Stomach (tissue), 9 donors: Measurements from ENCODE around the gene CCNE1. TPM values are rescaled to one million over a fixed set of nuclear protein-coding genes. Genes with fewer than 3 reads are reported as not detected.

Experiments used
- DNase-seq, 2 donors: peaks; one replicate each; pipeline versions ENCODE4 v3.0.0 to v3.0.0-alpha.2; 2013 to 2019
- H3K27ac ChIP-seq, 5 donors: fragments of 200-600 bp in 4 of 5; sonication (generic) in 4 of 5; one replicate each; pipeline ENCODE4 v1.5.1; 2013 to 2019; ENCODE audit warnings: mild to moderate bottlenecking in 1 of 5, moderate library complexity in 1 of 5
- H3K27me3 ChIP-seq, 3 donors: fragments of 200-600 bp; sonication (generic); one replicate each; pipeline ENCODE4 v1.5.1; 2017 to 2019; ENCODE audit warnings: mixed run types in 1 of 3
- H3K36me3 ChIP-seq, 4 donors: fragments of 200-600 bp; sonication (generic); 1 replicate in 3 of 4; 2 replicates in 1 of 4; pipeline ENCODE4 v1.5.1; 2016 to 2019
- H3K4me1 ChIP-seq, 4 donors: fragments of 200-600 bp; sonication (generic); one replicate each; pipeline ENCODE4 v1.5.1; 2016 to 2019
- H3K4me3 ChIP-seq, 4 donors: fragments of 200-600 bp; sonication (generic) in 3 of 4; one replicate each; pipeline ENCODE4 v1.5.1; 2016 to 2019; ENCODE audit warnings: mild to moderate bottlenecking in 1 of 4
- H3K9me3 ChIP-seq, 4 donors: fragments of 200-600 bp; sonication (generic); one replicate each; pipeline ENCODE4 v1.5.1; 2016 to 2019
- EP300 ChIP-seq: sonication (generic); formaldehyde crosslinking; IDR thresholded peaks from one replicate; pipeline ENCODE4 v1.6.1; 2017; ENCODE audit warnings: antibody characterized with exemption
- POLR2A ChIP-seq, 4 donors: fragments of 450-650 bp; IDR thresholded peaks; one replicate each; pipeline ENCODE4 v1.6.1; 2016; ENCODE audit warnings: antibody characterized with exemption in 4 of 4, control low read depth in 2 of 4, mild to moderate bottlenecking in 1 of 4, moderate library complexity in 1 of 4
- POLR2AphosphoS5 ChIP-seq, 3 donors: sonication (generic); formaldehyde crosslinking; IDR thresholded peaks; one replicate each; pipeline ENCODE4 v1.6.1; 2016; ENCODE audit warnings: antibody characterized with exemption in 3 of 3
- WGBS, 5 donors: extraction: QIAGEN DNeasy Blood & Tissue Kit in 3 of 5; methylation state at CpG; one replicate each; pipeline versions ENCODE4 v1.1.5 to v1.1.7; 2013 to 2018; 5-methylcytosine and 5-hydroxymethylcytosine counted together
- intact Hi-C: fragments of 100-400 bp; cut with DNase I; formaldehyde crosslinking; loops from one replicate; pipeline ENCODE4 v1.15.1; 2023; ENCODE audit warnings: low total_unique reads
- polyA plus RNA-seq, 3 donors: library from polyadenylated mRNA; stranded (reverse); fragments of 200-250 nt; gene quantifications; one replicate each; pipeline ENCODE4 v1.2.3, GENCODE V29; 2013
- total RNA-seq, 5 donors: library from RNA; depleted of rRNA; stranded (reverse); fragments of >200 nt; gene quantifications; one replicate each; pipeline versions ENCODE4 v1.1.0 to v1.2.3, GENCODE V29; 2014 to 2016
- TF ChIP-seq, protein P1 (sequence below), 7 experiments: fragments of 450-650 bp in 4 of 7; fragments of 200-600 bp in 3 of 7; sonication (generic) in 3 of 7; IDR thresholded peaks; one replicate each; pipeline ENCODE4 v1.5.1; 2016 to 2019; ENCODE audit warnings: antibody characterized with exemption in 7 of 7, control low read depth in 2 of 7, mild to moderate bottlenecking in 1 of 7
- donor health status: healthy with polysubstance abuse.
- donor health status: Bipolar disorder and iron deficiency.
- donor health status: healthy.

CCNE1 gene
- total and polyA plus RNA-seq, 8 donors: 1.7 to 3.7 (median 3.1) TPM; not detected in 3

- 47 to 61% (median 58%) methylated on average over 6 of the region's 6 CpGs for WGBS, 5 donors
- no peak overlapping the region for H3K27ac ChIP-seq
- H3K27me3 ChIP-seq: peaks cover 0 to 29% (median 4%) of the 10 kb centered on the region in 3 donors
- H3K4me3 ChIP-seq: no peak overlapping the region
- H3K4me1 ChIP-seq: no peaks in the 10 kb centered on the region
- no peaks in the 10 kb centered on the region for H3K9me3 ChIP-seq
- TF ChIP-seq EP300 (no peak), POLR2A (IDR thresholded peaks at IDR 0.05) (no peak), POLR2AphosphoS5 (IDR thresholded peaks at IDR 0.05) (no peak)
- TF ChIP-seq, protein P1, sequence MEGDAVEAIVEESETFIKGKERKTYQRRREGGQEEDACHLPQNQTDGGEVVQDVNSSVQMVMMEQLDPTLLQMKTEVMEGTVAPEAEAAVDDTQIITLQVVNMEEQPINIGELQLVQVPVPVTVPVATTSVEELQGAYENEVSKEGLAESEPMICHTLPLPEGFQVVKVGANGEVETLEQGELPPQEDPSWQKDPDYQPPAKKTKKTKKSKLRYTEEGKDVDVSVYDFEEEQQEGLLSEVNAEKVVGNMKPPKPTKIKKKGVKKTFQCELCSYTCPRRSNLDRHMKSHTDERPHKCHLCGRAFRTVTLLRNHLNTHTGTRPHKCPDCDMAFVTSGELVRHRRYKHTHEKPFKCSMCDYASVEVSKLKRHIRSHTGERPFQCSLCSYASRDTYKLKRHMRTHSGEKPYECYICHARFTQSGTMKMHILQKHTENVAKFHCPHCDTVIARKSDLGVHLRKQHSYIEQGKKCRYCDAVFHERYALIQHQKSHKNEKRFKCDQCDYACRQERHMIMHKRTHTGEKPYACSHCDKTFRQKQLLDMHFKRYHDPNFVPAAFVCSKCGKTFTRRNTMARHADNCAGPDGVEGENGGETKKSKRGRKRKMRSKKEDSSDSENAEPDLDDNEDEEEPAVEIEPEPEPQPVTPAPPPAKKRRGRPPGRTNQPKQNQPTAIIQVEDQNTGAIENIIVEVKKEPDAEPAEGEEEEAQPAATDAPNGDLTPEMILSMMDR (IDR thresholded peaks at IDR 0.05): no peak
- DNase-seq: peak in 1 of 2 donors; percentile 51
- H3K36me3 ChIP-seq: no peaks in the 10 kb centered on the region
- intact Hi-C loops: no loop called here
Observed at GRCh38 chr19:29837448-29837981, 25.7 kb downstream of the CCNE1 start.

DNA sequence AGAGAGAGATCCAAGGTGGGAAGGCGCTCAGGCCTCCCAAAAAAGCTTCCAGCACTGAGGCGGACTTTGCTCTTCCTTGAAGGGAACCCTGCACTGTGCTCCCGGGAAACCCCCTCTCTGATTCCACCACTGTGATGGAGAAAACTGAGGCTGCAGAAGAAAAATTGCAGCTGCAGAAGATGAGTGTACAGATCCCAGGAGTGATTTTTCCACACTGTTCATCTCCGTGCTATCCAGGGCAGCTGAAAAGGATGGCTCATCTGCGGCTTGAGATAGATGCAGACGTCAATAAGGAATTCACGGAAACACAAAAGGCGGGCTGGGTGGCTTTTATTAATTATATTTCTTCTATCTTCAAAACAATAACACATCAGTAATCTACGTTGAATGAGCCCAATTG is 26.2 kb downstream of the CCNE1 start:
- intact Hi-C loops: no loop called here
- 76 to 85% (median 81%) methylated on average over 9 of the region's 9 CpGs for WGBS, 5 donors
- peaks cover 0 to 24% (median 4%) of the 10 kb centered on the region in 3 donors for H3K27me3 ChIP-seq
- TF ChIP-seq POLR2A (IDR thresholded peaks at IDR 0.05): no peak
- TF ChIP-seq, protein P1 (IDR thresholded peaks at IDR 0.05): no peak
- TF ChIP-seq POLR2AphosphoS5 (IDR thresholded peaks at IDR 0.05): no peak
- no peak for TF ChIP-seq EP300
- no peaks in the 10 kb centered on the region for H3K36me3 ChIP-seq
- no peak for DNase-seq
- H3K27ac ChIP-seq: no peak overlapping the region
- no peaks in the 10 kb centered on the region for H3K9me3 ChIP-seq
- peaks cover 1 to 4% (median 3%) of the 10 kb centered on the region in 4 donors for H3K4me1 ChIP-seq
- no peak overlapping the region for H3K4me3 ChIP-seq

GRCh38 chr19:29840066-29840950 is 28.5 kb downstream of the CCNE1 start:
- H3K4me3 ChIP-seq: no peak overlapping the region
- 73 to 83% (median 75%) methylated on average over 22 of the region's 22 CpGs for WGBS, 5 donors
- H3K4me1 ChIP-seq: peaks cover 14 to 21% (median 17%) of the 10 kb centered on the region in 4 donors
- TF ChIP-seq POLR2A (IDR thresholded peaks at IDR 0.05): no peak
- TF ChIP-seq EP300: no peak
- TF ChIP-seq POLR2AphosphoS5 (IDR thresholded peaks at IDR 0.05): no peak
- TF ChIP-seq, protein P1 (IDR thresholded peaks at IDR 0.05): no peak
- no peaks in the 10 kb centered on the region for H3K9me3 ChIP-seq
- intact Hi-C loops: no loop called here
- H3K36me3 ChIP-seq: no peaks in the 10 kb centered on the region
- peaks cover 0 to 19% (median 12%) of the 10 kb centered on the region in 3 donors for H3K27me3 ChIP-seq
- no peak overlapping the region for H3K27ac ChIP-seq
- DNase-seq: no peak

GRCh38 chr19:29841209-29841558 is 29.4 kb downstream of the CCNE1 start:
- TF ChIP-seq POLR2AphosphoS5 (IDR thresholded peaks at IDR 0.05) (no peak), POLR2A (IDR thresholded peaks at IDR 0.05) (no peak), EP300 (no peak)
- TF ChIP-seq, protein P1 (IDR thresholded peaks at IDR 0.05): no peak
- Histone ChIP-seq H3K36me3 (no peaks in the 10 kb centered on the region), H3K27me3 (peaks cover 0 to 17% (median 12%) of the 10 kb centered on the region in 3 donors), H3K27ac (no peak overlapping the region), H3K4me3 (no peak overlapping the region), H3K9me3 (no peaks in the 10 kb centered on the region), H3K4me1 (peaks cover 21 to 28% (median 24%) of the 10 kb centered on the region in 4 donors)
- intact Hi-C loops: no loop called here
- DNase-seq: no peak
- WGBS, 5 donors: 92 to 97% (median 92%) methylated on average over 3 of the region's 3 CpGs
